Lung (tissue), 12 donors: ENCODE results near the gene PRKN. TPM values are rescaled to one million over a fixed set of nuclear protein-coding genes. Genes with fewer than 3 reads are reported as not detected.

Experiments
- ATAC-seq: fragments of 200-7000 bp; cut with Tn5 transposase; one replicate; pipeline ENCODE4 v1.9.1; 2020; ENCODE audit warnings: moderate number of reproducible peaks; ENCODE audit not compliant: insufficient read depth, low FRiP score
- DNase-seq, 3 donors: peaks; one replicate each; pipeline ENCODE4 v3.0.0-alpha.2; 2013 to 2017
- H3K27ac ChIP-seq, 2 donors: one replicate each; pipeline ENCODE4 v1.5.1; 2013; ENCODE audit warnings: mild to moderate bottlenecking in 2 of 2, moderate library complexity in 2 of 2, control low read depth in 1 of 2, inconsistent platforms in 1 of 2, low read depth in 1 of 2, low read length in 1 of 2
- H3K27me3 ChIP-seq, 3 donors: one replicate each; pipeline ENCODE4 v1.5.1; 2013; ENCODE audit warnings: low read length in 2 of 3; ENCODE audit not compliant: control insufficient read depth in 3 of 3, insufficient read depth in 3 of 3
- H3K36me3 ChIP-seq, 4 donors: one replicate each; pipeline ENCODE4 v1.5.1; 2013; ENCODE audit warnings: low read length in 4 of 4, mild to moderate bottlenecking in 1 of 4, moderate library complexity in 1 of 4; ENCODE audit not compliant: control insufficient read depth in 4 of 4, insufficient read depth in 4 of 4
- H3K4me1 ChIP-seq, 5 donors: one replicate each; pipeline ENCODE4 v1.5.1; 2013; ENCODE audit warnings: low read length in 5 of 5, mild to moderate bottlenecking in 2 of 5, moderate library complexity in 1 of 5; ENCODE audit not compliant: control insufficient read depth in 5 of 5, insufficient read depth in 5 of 5
- H3K4me3 ChIP-seq: one replicate; pipeline ENCODE4 v1.5.1; 2013; ENCODE audit warnings: mild to moderate bottlenecking, control low read depth, moderate library complexity
- H3K9ac ChIP-seq, 2 donors: one replicate each; pipeline ENCODE4 v1.5.1; 2013; ENCODE audit warnings: low read length in 2 of 2, control low read depth in 1 of 2; ENCODE audit not compliant: insufficient read depth in 1 of 2
- H3K9me3 ChIP-seq, 4 donors: one replicate each; pipeline ENCODE4 v1.5.1; 2013; ENCODE audit warnings: low read length in 3 of 4, mild to moderate bottlenecking in 1 of 4, moderate library complexity in 1 of 4; ENCODE audit not compliant: control insufficient read depth in 4 of 4, insufficient read depth in 3 of 4
- WGBS, 2 donors: extraction: QIAGEN DNeasy Blood & Tissue Kit; methylation state at CpG; one replicate each; pipeline ENCODE4 v1.1.7; 2013; 5-methylcytosine and 5-hydroxymethylcytosine counted together
- polyA plus RNA-seq, 2 donors: library from polyadenylated mRNA; stranded (reverse); fragments of 200-250 nt; gene quantifications; one replicate each; pipeline ENCODE4 v1.2.1, GENCODE V29; 2013
- total RNA-seq, 2 donors: library from RNA; depleted of rRNA in 1 of 2; stranded (reverse); fragments of >200 nt in 1 of 2; gene quantifications; one replicate each; pipeline ENCODE4 v1.2.1, GENCODE V29; 2014 to 2021
- TF ChIP-seq, protein P1 (sequence below): IDR thresholded peaks from 2 replicates; pipeline ENCODE4 v1.5.1; 2012; ENCODE audit warnings: mild to moderate bottlenecking; ENCODE audit errors: control extremely low read depth, extremely low read depth
- donor health status: control.
- donor health status: control.
- donor health status: Bipolar disorder and iron deficiency.
- donor health status: healthy.
- donor health status: DM: yes; HTN: yes; CAD: no.

The PRKN gene
- total and polyA plus RNA-seq, 4 donors, result 0.27 to 11.2 (median 3.1) TPM

DNA sequence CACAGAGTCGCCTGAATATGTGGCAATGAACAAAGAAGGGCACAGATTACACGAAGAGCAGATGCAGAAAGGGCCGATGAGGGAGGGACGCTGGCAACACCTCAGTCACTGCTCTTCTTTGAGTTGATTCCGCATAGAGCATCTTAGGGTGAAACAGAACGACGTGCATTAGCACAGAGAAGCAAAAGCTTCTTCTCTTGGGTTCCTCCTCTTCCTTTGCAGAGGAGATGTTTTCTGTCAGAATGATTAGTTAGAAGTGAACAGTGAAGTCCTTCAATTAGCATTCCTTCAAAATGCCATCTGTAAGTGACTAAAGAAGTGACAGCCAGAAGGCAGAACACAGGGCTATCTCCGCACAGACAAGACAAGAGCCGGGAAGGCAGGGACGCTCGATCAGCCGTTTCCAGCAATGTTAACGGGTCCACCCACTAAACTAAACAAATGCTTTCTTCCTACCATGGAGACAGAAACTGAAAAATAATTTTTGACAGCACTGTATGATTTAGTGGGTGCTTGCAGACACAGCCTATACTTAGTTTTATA lies 1233.9 kb downstream of the PRKN start:
- no peak overlapping the region for H3K4me3 ChIP-seq
- no peaks in the 10 kb centered on the region for H3K4me1 ChIP-seq
- peaks cover 0 to 2% (median 0%) of the 10 kb centered on the region in 4 donors for H3K9me3 ChIP-seq
- peak overlapping the region in 1 of 2 donors; percentile 52 for H3K9ac ChIP-seq
- peak in 2 of 3 donors; percentile 16 to 36 for DNase-seq
- H3K27me3 ChIP-seq, result no peaks in the 10 kb centered on the region
- H3K27ac ChIP-seq, result no peak overlapping the region
- TF ChIP-seq, protein P1, sequence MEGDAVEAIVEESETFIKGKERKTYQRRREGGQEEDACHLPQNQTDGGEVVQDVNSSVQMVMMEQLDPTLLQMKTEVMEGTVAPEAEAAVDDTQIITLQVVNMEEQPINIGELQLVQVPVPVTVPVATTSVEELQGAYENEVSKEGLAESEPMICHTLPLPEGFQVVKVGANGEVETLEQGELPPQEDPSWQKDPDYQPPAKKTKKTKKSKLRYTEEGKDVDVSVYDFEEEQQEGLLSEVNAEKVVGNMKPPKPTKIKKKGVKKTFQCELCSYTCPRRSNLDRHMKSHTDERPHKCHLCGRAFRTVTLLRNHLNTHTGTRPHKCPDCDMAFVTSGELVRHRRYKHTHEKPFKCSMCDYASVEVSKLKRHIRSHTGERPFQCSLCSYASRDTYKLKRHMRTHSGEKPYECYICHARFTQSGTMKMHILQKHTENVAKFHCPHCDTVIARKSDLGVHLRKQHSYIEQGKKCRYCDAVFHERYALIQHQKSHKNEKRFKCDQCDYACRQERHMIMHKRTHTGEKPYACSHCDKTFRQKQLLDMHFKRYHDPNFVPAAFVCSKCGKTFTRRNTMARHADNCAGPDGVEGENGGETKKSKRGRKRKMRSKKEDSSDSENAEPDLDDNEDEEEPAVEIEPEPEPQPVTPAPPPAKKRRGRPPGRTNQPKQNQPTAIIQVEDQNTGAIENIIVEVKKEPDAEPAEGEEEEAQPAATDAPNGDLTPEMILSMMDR, result no peak
- no peaks in the 10 kb centered on the region for H3K36me3 ChIP-seq
- no peak for ATAC-seq
- 63 to 73% methylated on average over 13 of the region's 13 CpGs for WGBS, 2 donors

DNA sequence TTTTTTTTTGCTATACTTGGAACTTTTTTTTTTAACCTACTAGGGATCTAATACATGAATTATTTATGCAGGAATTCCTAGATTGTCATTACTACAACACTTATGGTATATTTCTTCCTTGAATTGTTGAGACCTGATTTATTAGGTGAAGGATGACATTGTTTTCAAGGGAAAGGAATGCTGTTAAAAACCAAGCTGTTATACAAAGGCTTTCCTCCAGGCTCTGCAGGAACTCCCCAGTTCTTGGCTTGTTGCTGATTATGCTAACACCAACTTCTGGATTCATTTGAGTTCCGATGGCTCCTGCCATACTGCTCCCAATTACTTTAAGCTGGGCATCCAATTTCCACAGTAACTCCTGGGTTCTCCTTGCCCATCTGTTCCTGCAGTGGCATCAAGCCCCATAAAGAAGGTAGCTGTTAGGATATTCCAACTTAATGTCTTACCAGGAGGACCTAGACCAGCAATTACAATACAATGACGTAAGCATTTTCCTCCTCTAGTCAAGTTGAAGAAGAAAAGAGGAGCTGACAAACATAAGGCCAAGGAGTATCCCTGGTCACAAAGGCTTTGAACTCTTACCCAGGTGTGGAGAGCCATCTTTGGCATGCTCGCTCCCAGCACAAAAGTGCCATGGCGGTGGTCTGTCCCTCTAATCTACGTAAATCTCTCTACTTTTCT lies 1237.8 kb downstream of the PRKN start:
- 80 to 85% methylated on average over 5 of the region's 5 CpGs for WGBS, 2 donors
- no peak overlapping the region for H3K27ac ChIP-seq
- H3K27me3 ChIP-seq, result no peaks in the 10 kb centered on the region
- TF ChIP-seq, protein P1, result no peak
- no peak overlapping the region for H3K9ac ChIP-seq
- peak in 2 of 3 donors; percentile 24 to 31 for DNase-seq
- no peaks in the 10 kb centered on the region for H3K36me3 ChIP-seq
- H3K4me1 ChIP-seq, result no peaks in the 10 kb centered on the region
- ATAC-seq, result no peak
- H3K9me3 ChIP-seq, result no peaks in the 10 kb centered on the region
- H3K4me3 ChIP-seq, result no peak overlapping the region

DNA sequence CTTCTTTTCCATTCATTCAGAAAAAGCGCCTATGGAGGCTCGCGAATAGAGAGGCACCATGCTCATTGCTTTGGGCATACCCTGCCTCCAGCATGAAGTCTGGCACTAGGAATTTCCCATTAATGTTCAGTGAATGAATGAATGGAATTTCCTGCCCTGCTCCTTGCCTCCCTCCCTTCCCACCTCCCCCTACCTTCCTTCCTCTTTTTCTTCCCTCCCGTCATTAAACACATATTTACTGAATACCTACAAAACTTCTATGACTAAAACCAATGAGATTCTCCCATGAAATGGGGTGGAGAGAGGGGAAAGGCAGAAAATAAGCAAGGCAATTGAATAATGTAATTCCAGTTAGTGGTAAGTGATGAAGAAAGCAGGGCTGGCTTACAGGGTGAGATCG lies 1239.9 kb downstream of the PRKN start:
- no peak overlapping the region for H3K9ac ChIP-seq
- no peak overlapping the region for H3K27ac ChIP-seq
- DNase-seq, result no peak
- TF ChIP-seq, protein P1, result no peak
- no peaks in the 10 kb centered on the region for H3K9me3 ChIP-seq
- ATAC-seq, result no peak
- WGBS, 2 donors, result 79 to 82% methylated on average over 5 of the region's 5 CpGs
- no peaks in the 10 kb centered on the region for H3K4me1 ChIP-seq
- no peak overlapping the region for H3K4me3 ChIP-seq
- no peaks in the 10 kb centered on the region for H3K36me3 ChIP-seq
- H3K27me3 ChIP-seq, result no peaks in the 10 kb centered on the region
